K562 (cell line): ENCODE measurements around the gene CBX3. TPM values are rescaled to one million over a fixed set of nuclear protein-coding genes. Genes with fewer than 3 reads are reported as not detected.

Source experiments
- BRD4 ChIP-seq: fragments of 200-600 bp; sonication (generic); IDR thresholded peaks from 2 replicates; pipeline ENCODE4 v1.6.1; 2017; ENCODE audit warnings: inconsistent platforms
- CHD1 ChIP-seq: fragments of 200-600 bp; sonication (generic); IDR thresholded peaks from one replicate; pipeline ENCODE4 v1.6.1; 2012; ENCODE audit warnings: mild to moderate bottlenecking, moderate library complexity, low read length, inconsistent platforms
- ETV5 ChIP-seq: sonication (generic); formaldehyde crosslinking; IDR thresholded peaks from 2 replicates; pipeline ENCODE4 v1.4.0; 2020; ENCODE audit warnings: low read depth, mild to moderate bottlenecking, missing genetic modification reagents
- HDAC3 ChIP-seq: fragments of 450-650 bp; IDR thresholded peaks from 2 replicates; pipeline ENCODE4 v1.6.1; 2018; ENCODE audit warnings: borderline replicate concordance, mild to moderate bottlenecking, moderate library complexity; ENCODE audit not compliant: partially characterized antibody
- HMGXB4 ChIP-seq: sonication (generic); formaldehyde crosslinking; IDR thresholded peaks from 2 replicates; pipeline ENCODE4 v1.8.1; 2023; ENCODE audit warnings: mild to moderate bottlenecking, missing genetic modification reagents
- HNRNPL ChIP-seq: fragments of 200-400 bp; formaldehyde crosslinking; IDR thresholded peaks from 2 replicates; pipeline ENCODE4 v1.6.1; 2017; ENCODE audit warnings: low read depth, mild to moderate bottlenecking, low read length
- HNRNPUL1 ChIP-seq: fragments of 200-400 bp; formaldehyde crosslinking; IDR thresholded peaks from 2 replicates; pipeline ENCODE4 v1.6.1; 2017; ENCODE audit warnings: low read length
- HOMEZ ChIP-seq: fragments of 250-450 bp; sonication (Bioruptor Pico); IDR thresholded peaks from 2 replicates; pipeline ENCODE4 v1.4.0; 2020; ENCODE audit warnings: mild to moderate bottlenecking, moderate library complexity
- KLF16 ChIP-seq: IDR thresholded peaks from 2 replicates; pipeline ENCODE4 v1.6.1; 2016; ENCODE audit warnings: antibody characterized with exemption
- NFIC ChIP-seq: fragments of 450-650 bp; IDR thresholded peaks from 2 replicates; pipeline ENCODE4 v1.6.1; 2017; ENCODE audit warnings: mild to moderate bottlenecking, inconsistent platforms
- POLR2H ChIP-seq: IDR thresholded peaks from 2 replicates; pipeline ENCODE4 v1.6.1; 2016; ENCODE audit warnings: missing genetic modification characterization, low read depth, mild to moderate bottlenecking, control low read depth, missing compliant biosample characterization, moderate library complexity
- RFX7 ChIP-seq: fragments of 250-450 bp; sonication (Bioruptor Pico); IDR thresholded peaks from 2 replicates; pipeline ENCODE4 v1.5.1; 2021; ENCODE audit warnings: mild to moderate bottlenecking
- SFPQ ChIP-seq: fragments of 200-400 bp; formaldehyde crosslinking; IDR thresholded peaks from 2 replicates; pipeline ENCODE4 v1.6.1; 2017; ENCODE audit warnings: mild to moderate bottlenecking, low read depth, low read length, moderate library complexity
- SMAD3 ChIP-seq: fragments of 450-650 bp; formaldehyde crosslinking; conservative IDR thresholded peaks from 2 replicates; pipeline ENCODE4 v1.4.0; 2020; ENCODE audit warnings: mild to moderate bottlenecking
- TBP ChIP-seq: optimal IDR thresholded peaks from 2 replicates; pipeline ENCODE3; 2011; ENCODE audit warnings: low read depth, low read length, improper control_type of control experiment
- TCF3 ChIP-seq: sonication (generic); formaldehyde crosslinking; IDR thresholded peaks from 2 replicates; pipeline ENCODE4 v1.4.0; 2020; ENCODE audit warnings: mild to moderate bottlenecking, missing genetic modification reagents
- TEAD4 ChIP-seq, 2 experiments: sonication (generic) in 1 of 2; formaldehyde crosslinking in 1 of 2; IDR thresholded peaks; 2 replicates each; pipeline versions ENCODE4 v1.6.1 to v1.8.0; 2012 to 2022; ENCODE audit warnings: borderline replicate concordance in 1 of 2, inconsistent platforms in 1 of 2, low read length in 1 of 2, mild to moderate bottlenecking in 1 of 2, missing genetic modification reagents in 1 of 2
- TFE3 ChIP-seq: fragments of 450-650 bp; formaldehyde crosslinking; IDR thresholded peaks from 2 replicates; pipeline ENCODE4 v1.4.0; 2020; ENCODE audit warnings: mild to moderate bottlenecking, mixed read lengths
- ZC3H8 ChIP-seq: fragments of 450-650 bp; IDR thresholded peaks from 2 replicates; pipeline ENCODE4 v1.6.1; 2017
- ZNF511 ChIP-seq: sonication (generic); formaldehyde crosslinking; IDR thresholded peaks from 2 replicates; pipeline ENCODE4 v1.8.0; 2022; ENCODE audit warnings: mild to moderate bottlenecking, missing genetic modification reagents
- ZNF561 ChIP-seq: fragments of 450-650 bp; formaldehyde crosslinking; conservative IDR thresholded peaks from 2 replicates; pipeline ENCODE4 v1.4.0; 2020; ENCODE audit warnings: mild to moderate bottlenecking, moderate library complexity
- ZNF696 ChIP-seq: fragments of 250-450 bp; sonication (Bioruptor Pico); conservative IDR thresholded peaks from 2 replicates; pipeline ENCODE4 v1.4.0; 2020; ENCODE audit warnings: mild to moderate bottlenecking, moderate library complexity
- polyA plus RNA-seq, 8 experiments: library from polyadenylated mRNA; depleted of rRNA in 4 of 8; stranded (reverse) in 5 of 8; unstranded in 3 of 8; fragments of >200 nt; fragmentation: Nextera tagmentation in 2 of 8; fragmentation: Illumina TruSeq in 1 of 8; extraction: Ambion mirVana in 2 of 8; extraction: Trizol in 1 of 8; gene quantifications; 2 replicates each; pipeline versions ENCODE4 v1.2.1 to v1.2.3, GENCODE V29; 2011 to 2014; ENCODE audit warnings: inconsistent platforms in 1 of 8, missing spikeins in 1 of 8
- total RNA-seq, 7 experiments: library from RNA; depleted of rRNA in 6 of 7; stranded (reverse); fragments of >200 nt in 6 of 7; fragmentation: Illumina TruSeq in 2 of 7; extraction: Trizol in 2 of 7; gene quantifications; 2 replicates each; pipeline versions ENCODE4 v1.2.1 to v1.2.3, GENCODE V29; 2011 to 2021; ENCODE audit warnings: low replicate concordance in 1 of 7

The CBX3 gene
- total and polyA plus RNA-seq, 9 of the 15 experiments (the other 6 are each of a cell fraction or from before 2014, with no cell fraction given) = 198 to 413 (median 328) TPM

GRCh38 chr7:26200038-26200443, 1.5 kb upstream of the CBX3 start (continued):
- TF ChIP-seq TEAD4 (IDR thresholded peaks at IDR 0.05; ENCODE audit: low read length) (no peak; the same call in none of the 2 replicates), TEAD4 (CRISPR knock-in tag; IDR thresholded peaks at IDR 0.05; ENCODE audit: borderline replicate concordance) (no peak), ZNF696 (CRISPR knock-in tag) (no peak; the same call in 1 of the 2 replicates), RFX7 (CRISPR knock-in tag) (no peak), TCF3 (CRISPR knock-in tag) (no peak), SFPQ (no peak), KLF16 (no peak), POLR2H (tag) (no peak), HNRNPL (no peak), HMGXB4 (CRISPR knock-in tag) (peak; percentile 61; the same call in 1 of the 2 replicates), CHD1 (no peak), TFE3 (no peak; the same call in 1 of the 2 replicates), BRD4 (peak; percentile 97), ZNF561 (CRISPR knock-in tag) (peak; percentile 50; the same call in 1 of the 2 replicates), ZNF511 (no peak), SMAD3 (peak; percentile 55; the same call in 1 of the 2 replicates), HOMEZ (CRISPR knock-in tag) (no peak), ZC3H8 (no peak), TBP (no peak), HNRNPUL1 (0 out of 2 replicates have a peak, but pooled peaks have one; percentile 2), HDAC3 (no peak), NFIC (no peak), ETV5 (CRISPR knock-in tag) (peak; percentile 42; the same call in 1 of the 2 replicates)
